ENCODE results near the gene CIC.
"Not testable (repeated sequence)": the region's sequence is repeated elsewhere in the genome, so short reads cannot be mapped to it uniquely, and the experiment has no call there.

Gene CIC

GRCh38 chr19:42327381-42327780 lies 58.3 kb downstream of the CIC start:
- in situ Hi-C loops (cut with MboI; ENCODE audit: low sequenced_read_pairs) = no loop called here

GRCh38 chr19:42328106-42328505 lies 59.1 kb downstream of the CIC start:
- in situ Hi-C loops (cut with MboI; ENCODE audit: low sequenced_read_pairs) = no loop called here

DNA sequence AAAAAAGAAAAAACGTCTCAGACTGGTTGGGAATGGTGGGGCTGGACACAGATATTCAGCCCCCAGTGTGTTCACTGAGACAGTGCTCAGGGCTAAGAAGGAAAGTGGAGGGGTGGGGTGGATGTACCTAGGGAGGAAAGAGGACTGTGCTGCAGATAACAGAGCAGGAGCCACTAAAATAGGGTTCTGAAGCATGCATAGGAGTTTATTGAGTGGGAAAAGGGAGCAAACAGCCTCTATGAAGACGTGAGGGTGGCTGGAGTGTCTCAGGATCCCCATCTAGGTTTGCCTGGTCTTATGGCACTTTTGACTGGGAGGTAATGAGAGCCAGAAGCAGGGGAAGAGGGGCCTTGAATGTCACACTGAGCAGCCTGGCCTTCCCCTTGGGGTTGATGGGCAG lies 59.8 kb downstream of the CIC start:
- in situ Hi-C loops (cut with MboI; ENCODE audit: low sequenced_read_pairs) = no loop called here

GRCh38 chr19:42330241-42330711 lies 61.2 kb downstream of the CIC start:
- in situ Hi-C loops (cut with MboI; ENCODE audit: low sequenced_read_pairs) = no loop called here

GRCh38 chr19:42331333-42331732 lies 62.3 kb downstream of the CIC start:
- in situ Hi-C loops (cut with MboI; ENCODE audit: low sequenced_read_pairs) = not testable (repeated sequence)

DNA sequence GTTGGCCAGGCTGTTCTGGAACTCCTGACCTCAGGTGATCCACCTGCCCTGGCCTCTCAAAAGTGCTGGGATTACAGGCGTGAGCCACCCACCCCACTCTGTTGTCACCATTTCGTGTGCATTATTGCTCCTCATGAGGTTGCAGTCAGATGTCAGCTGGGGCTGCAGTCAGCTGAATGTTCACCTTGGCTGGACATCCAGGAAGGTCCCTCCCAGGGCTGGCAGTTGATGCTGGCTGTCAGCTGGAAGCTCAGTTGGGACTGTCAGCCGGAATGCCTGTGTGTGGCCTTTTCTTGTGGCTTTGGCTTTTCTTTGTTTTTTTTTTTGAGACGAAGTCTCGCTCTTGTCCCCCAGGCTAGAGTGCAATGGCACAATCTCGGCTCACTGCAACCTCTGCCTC lies 63.0 kb downstream of the CIC start:
- in situ Hi-C loops (cut with MboI; ENCODE audit: low sequenced_read_pairs) = no loop called here

DNA sequence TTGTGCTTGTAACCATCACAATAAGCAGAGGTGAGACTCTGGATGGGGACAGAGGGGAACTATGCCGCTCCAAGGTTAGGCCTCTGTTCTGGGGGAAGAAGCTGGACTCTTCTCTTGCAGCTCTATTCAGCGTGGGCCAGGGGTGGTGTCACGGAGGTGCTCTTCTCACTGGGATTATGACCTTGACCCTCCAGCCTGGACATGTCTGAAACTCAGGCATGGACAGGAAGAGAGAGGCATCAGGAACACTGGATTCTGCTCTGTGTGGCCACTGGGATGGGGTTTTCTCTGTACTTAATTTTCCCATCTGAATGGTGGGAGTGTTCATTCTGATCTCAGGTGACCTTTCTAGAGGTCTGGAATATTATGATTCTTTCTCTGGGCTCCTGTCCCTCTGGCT lies 64.0 kb downstream of the CIC start:
- in situ Hi-C loops (cut with MboI; ENCODE audit: low sequenced_read_pairs) = no loop called here

GRCh38 chr19:42333975-42334696 lies 65.1 kb downstream of the CIC start:
- in situ Hi-C loops (cut with MboI; ENCODE audit: low sequenced_read_pairs) = no loop called here

DNA sequence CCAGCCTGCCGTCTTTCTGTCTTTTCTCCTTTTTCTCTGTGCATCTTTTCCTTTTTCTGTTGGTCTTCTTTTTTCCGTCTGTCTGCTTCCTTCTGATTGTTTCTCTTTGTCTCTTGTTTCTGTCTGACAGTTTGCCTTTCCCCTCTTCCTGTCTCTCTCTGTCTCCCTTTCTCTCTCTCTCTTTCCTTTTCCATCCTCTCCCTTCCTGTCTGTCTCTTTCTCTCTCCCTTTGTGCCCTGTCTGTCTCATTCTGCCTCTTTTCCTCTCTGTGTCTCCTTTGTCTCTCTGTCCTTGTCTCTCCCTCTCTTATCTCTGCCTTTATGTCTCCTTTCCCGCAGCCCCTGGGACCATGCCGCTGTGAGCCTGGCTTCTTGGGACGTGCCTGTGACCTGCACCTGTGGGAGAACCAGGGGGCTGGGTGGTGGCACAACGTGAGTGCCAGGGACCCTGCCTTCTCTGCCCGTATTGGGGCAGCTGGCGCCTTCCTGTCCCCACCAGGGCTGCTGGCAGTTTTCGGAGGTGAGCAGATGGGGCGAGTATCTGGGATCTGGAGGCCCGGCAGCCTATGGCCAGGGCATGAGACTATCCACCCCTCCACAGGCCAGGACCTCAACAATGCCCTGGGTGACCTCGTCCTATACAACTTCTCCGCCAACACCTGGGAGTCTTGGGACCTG lies 65.8 kb downstream of the CIC start:
- in situ Hi-C loops (cut with MboI; ENCODE audit: low sequenced_read_pairs) = no loop called here

DNA sequence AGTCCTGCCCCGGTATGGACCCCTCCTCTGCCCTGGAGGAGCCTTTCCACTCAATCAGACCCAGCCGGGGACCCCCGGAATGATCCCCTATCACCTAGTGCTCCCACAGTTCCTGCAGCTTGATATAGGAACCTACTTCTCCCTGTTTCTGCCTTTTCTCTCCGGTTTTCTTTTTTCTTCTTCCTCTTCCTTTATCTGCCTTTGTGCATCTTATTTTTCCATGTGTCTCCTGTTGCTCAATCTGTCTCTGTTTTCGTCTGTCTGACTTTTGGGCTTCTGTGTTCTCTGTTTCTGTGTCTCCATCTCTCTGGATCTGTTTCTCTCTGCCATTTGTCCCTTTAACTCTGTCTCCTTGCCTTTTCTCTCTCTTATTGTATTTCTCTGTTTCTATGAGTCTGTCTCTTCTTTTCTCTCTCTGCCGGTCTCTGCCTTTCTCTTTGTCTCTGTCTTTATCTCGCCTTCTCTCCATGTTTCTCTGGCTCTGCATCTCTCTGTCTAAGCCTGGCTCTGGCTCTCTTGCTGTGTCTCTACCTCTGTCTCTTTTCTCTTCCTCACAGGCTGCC lies 66.4 kb downstream of the CIC start:
- in situ Hi-C loops (cut with MboI; ENCODE audit: low sequenced_read_pairs) = no loop called here

DNA sequence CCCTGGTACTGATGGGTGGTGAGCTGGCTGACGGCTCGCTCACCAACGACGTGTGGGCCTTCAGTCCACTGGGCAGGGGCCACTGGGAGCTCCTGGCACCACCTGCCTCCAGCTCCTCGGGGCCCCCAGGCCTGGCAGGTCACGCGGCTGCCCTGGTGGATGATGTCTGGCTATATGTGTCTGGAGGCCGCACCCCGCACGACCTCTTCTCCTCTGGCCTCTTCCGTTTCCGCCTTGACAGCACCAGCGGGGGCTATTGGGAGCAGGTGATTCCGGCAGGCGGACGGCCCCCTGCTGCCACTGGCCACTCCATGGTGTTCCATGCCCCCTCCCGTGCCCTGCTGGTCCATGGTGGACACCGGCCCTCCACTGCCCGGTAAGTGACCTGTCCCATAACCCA lies 66.9 kb downstream of the CIC start:
- in situ Hi-C loops (cut with MboI; ENCODE audit: low sequenced_read_pairs) = no loop called here

DNA sequence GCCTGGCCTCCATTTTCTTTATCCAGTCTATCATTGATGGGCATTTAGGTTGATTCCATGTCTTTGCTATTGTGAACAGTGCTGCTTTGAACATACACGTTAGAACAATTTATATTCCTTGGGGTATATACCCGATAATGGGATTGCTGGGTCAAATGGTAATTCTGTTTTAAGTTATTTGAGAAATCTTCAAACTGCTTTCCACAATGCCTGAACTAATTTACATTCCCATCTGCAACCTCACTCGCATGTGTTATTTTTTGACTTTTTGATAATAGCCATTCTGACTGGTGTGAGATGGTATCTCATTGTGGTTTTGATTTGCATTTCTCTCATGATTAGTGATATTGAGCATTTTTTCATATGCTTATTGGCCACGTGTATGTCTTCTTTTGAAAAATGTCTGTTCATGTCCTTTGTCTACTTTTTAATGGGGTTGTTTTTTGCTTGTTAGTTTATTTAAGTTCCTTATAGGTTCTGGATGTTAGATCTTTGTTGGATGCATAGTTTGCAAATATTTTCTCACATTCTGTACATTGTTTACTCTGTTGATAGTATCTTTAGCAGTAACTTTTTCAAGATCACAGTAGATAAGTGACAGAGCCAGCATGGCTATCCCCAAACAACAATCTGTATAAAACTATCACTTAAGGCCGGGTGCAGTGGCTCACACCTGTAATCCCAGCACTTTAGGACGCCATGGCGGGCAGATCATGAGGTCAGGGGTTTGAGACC lies 70.2 kb downstream of the CIC start:
- in situ Hi-C loops (cut with MboI; ENCODE audit: low sequenced_read_pairs) = not testable (repeated sequence)

GRCh38 chr19:42339922-42340321 lies 70.9 kb downstream of the CIC start:
- in situ Hi-C loops (cut with MboI; ENCODE audit: low sequenced_read_pairs) = not testable (repeated sequence)

GRCh38 chr19:42343344-42344110 lies 74.5 kb downstream of the CIC start:
- in situ Hi-C loops (cut with MboI; ENCODE audit: low sequenced_read_pairs) = no loop called here

GRCh38 chr19:42344336-42344893 lies 75.4 kb downstream of the CIC start:
- in situ Hi-C loops (cut with MboI; ENCODE audit: low sequenced_read_pairs) = no loop called here

Data from HL-60/S4 (cell line).